HepG2 (cell line): ENCODE results near the gene UQCR11. TPM values are rescaled to one million over a fixed set of nuclear protein-coding genes. Genes with fewer than 3 reads are reported as not detected.
A peak's percentile ranks its signal among the peaks of the same experiment; 100 is the strongest.

Source experiments
- CCDC6 ChIP-seq: sonication (generic); formaldehyde crosslinking; IDR thresholded peaks from 2 replicates; pipeline ENCODE4 v1.8.1; 2022; ENCODE audit warnings: mild to moderate bottlenecking, missing genetic modification reagents, moderate library complexity
- HNRNPUL1 ChIP-seq: fragments of 200-400 bp; formaldehyde crosslinking; IDR thresholded peaks from 2 replicates; pipeline ENCODE4 v1.6.1; 2017; ENCODE audit warnings: low read depth, mild to moderate bottlenecking, low read length, moderate library complexity
- MAFF ChIP-seq: IDR thresholded peaks from 2 replicates; pipeline ENCODE4 v1.6.1; 2011; ENCODE audit warnings: low read depth, low read length, improper control_type of control experiment
- MAFK ChIP-seq, 2 experiments: IDR thresholded peaks in 1 of 2; conservative IDR thresholded peaks in 1 of 2; 2 replicates each; pipeline ENCODE4 v1.6.1; 2011; ENCODE audit warnings: improper control_type of control experiment in 2 of 2, low read length in 2 of 2
- NFE2L1 ChIP-seq: sonication (generic); formaldehyde crosslinking; IDR thresholded peaks from 2 replicates; pipeline ENCODE4 v1.4.0; 2020; ENCODE audit warnings: missing genetic modification reagents, mild to moderate bottlenecking, borderline replicate concordance
- NONO ChIP-seq, 2 experiments: fragments of 450-650 bp in 1 of 2; sonication (generic) in 1 of 2; formaldehyde crosslinking in 1 of 2; IDR thresholded peaks in 1 of 2; conservative IDR thresholded peaks in 1 of 2; 2 replicates each; pipeline versions ENCODE4 v1.6.1 to v1.8.0; 2017 to 2022; ENCODE audit warnings: mild to moderate bottlenecking in 1 of 2, missing genetic modification reagents in 1 of 2, moderate library complexity in 1 of 2
- SIN3A ChIP-seq: IDR thresholded peaks from 2 replicates; pipeline ENCODE4 v1.6.1; 2011; ENCODE audit warnings: low read depth, mild to moderate bottlenecking, control low read depth, low read length, borderline replicate concordance
- SIX1 ChIP-seq: sonication (generic); formaldehyde crosslinking; IDR thresholded peaks from 2 replicates; pipeline ENCODE4 v1.4.0; 2020; ENCODE audit warnings: missing genetic modification reagents, borderline replicate concordance
- U2AF2 ChIP-seq: fragments of 200-400 bp; formaldehyde crosslinking; IDR thresholded peaks from 2 replicates; pipeline ENCODE4 v1.6.1; 2017; ENCODE audit warnings: low read depth, mild to moderate bottlenecking, low read length
- ZBTB8A ChIP-seq: sonication (generic); formaldehyde crosslinking; IDR thresholded peaks from 2 replicates; pipeline ENCODE4 v1.4.0; 2020; ENCODE audit warnings: mild to moderate bottlenecking, low read depth, missing genetic modification reagents, borderline replicate concordance
- ZFY ChIP-seq: sonication (generic); formaldehyde crosslinking; IDR thresholded peaks from 2 replicates; pipeline ENCODE4 v1.4.0; 2020; ENCODE audit warnings: missing genetic modification reagents
- ZFYVE20 ChIP-seq: sonication (generic); formaldehyde crosslinking; IDR thresholded peaks from 2 replicates; pipeline ENCODE4 v1.8.0; 2023; ENCODE audit warnings: low read depth, mild to moderate bottlenecking, moderate library complexity, missing genetic modification reagents, borderline replicate concordance
- ZNF343 ChIP-seq: sonication (generic); formaldehyde crosslinking; IDR thresholded peaks from 2 replicates; pipeline ENCODE4 v1.4.0; 2020; ENCODE audit warnings: mild to moderate bottlenecking, missing genetic modification reagents
- ZNF350 ChIP-seq: sonication (generic); formaldehyde crosslinking; IDR thresholded peaks from 2 replicates; pipeline ENCODE4 v1.4.0; 2020; ENCODE audit warnings: mild to moderate bottlenecking, low read depth, missing genetic modification reagents, borderline replicate concordance
- ZNF557 ChIP-seq: sonication (generic); formaldehyde crosslinking; IDR thresholded peaks from 2 replicates; pipeline ENCODE4 v1.4.0; 2020; ENCODE audit warnings: missing genetic modification reagents
- ZNF629 ChIP-seq: sonication (generic); formaldehyde crosslinking; conservative IDR thresholded peaks from 2 replicates; pipeline ENCODE4 v1.5.0; 2020; ENCODE audit warnings: missing genetic modification reagents
- ZNF713 ChIP-seq: sonication (generic); formaldehyde crosslinking; IDR thresholded peaks from 2 replicates; pipeline ENCODE4 v1.4.0; 2020; ENCODE audit warnings: mild to moderate bottlenecking, missing genetic modification reagents
- polyA plus RNA-seq, 8 experiments: library from polyadenylated mRNA; depleted of rRNA in 3 of 8; stranded (reverse) in 7 of 8; unstranded in 1 of 8; fragments of >200 nt; fragmentation: Illumina TruSeq in 4 of 8; extraction: Trizol in 4 of 8; gene quantifications; 2 replicates each; pipeline versions ENCODE4 v1.2.1 to v1.2.3, GENCODE V29; 2011 to 2016; ENCODE audit warnings: low read depth in 4 of 8, missing spikeins in 1 of 8, mixed read lengths in 1 of 8; ENCODE audit not compliant: insufficient read depth in 1 of 8
- total RNA-seq, 5 experiments: library from RNA; depleted of rRNA; stranded (reverse); fragments of >200 nt; fragmentation: Illumina TruSeq; extraction: Trizol; gene quantifications; 2 replicates each; pipeline ENCODE4 v1.2.3, GENCODE V29; 2016; ENCODE audit warnings: low read depth in 1 of 5
- TF ChIP-seq, protein P1 (sequence below): sonication (generic); formaldehyde crosslinking; IDR thresholded peaks from 2 replicates; pipeline ENCODE4 v1.4.0; 2020; ENCODE audit warnings: mild to moderate bottlenecking, low read depth, missing genetic modification reagents
- TF ChIP-seq, protein P2 (sequence below): sonication (generic); formaldehyde crosslinking; IDR thresholded peaks from 2 replicates; pipeline ENCODE4 v1.4.0; 2020; ENCODE audit warnings: missing genetic modification reagents, borderline replicate concordance
- TF ChIP-seq, protein P3 (sequence below): sonication (generic); formaldehyde crosslinking; IDR thresholded peaks from 2 replicates; pipeline ENCODE4 v1.5.1; 2020; ENCODE audit warnings: mild to moderate bottlenecking, missing genetic modification reagents, moderate library complexity

Gene UQCR11
- total and polyA plus RNA-seq, 2 of the 13 experiments (the other 11 are each of a cell fraction or from before 2014, with no cell fraction given) = 125 to 214 TPM

DNA sequence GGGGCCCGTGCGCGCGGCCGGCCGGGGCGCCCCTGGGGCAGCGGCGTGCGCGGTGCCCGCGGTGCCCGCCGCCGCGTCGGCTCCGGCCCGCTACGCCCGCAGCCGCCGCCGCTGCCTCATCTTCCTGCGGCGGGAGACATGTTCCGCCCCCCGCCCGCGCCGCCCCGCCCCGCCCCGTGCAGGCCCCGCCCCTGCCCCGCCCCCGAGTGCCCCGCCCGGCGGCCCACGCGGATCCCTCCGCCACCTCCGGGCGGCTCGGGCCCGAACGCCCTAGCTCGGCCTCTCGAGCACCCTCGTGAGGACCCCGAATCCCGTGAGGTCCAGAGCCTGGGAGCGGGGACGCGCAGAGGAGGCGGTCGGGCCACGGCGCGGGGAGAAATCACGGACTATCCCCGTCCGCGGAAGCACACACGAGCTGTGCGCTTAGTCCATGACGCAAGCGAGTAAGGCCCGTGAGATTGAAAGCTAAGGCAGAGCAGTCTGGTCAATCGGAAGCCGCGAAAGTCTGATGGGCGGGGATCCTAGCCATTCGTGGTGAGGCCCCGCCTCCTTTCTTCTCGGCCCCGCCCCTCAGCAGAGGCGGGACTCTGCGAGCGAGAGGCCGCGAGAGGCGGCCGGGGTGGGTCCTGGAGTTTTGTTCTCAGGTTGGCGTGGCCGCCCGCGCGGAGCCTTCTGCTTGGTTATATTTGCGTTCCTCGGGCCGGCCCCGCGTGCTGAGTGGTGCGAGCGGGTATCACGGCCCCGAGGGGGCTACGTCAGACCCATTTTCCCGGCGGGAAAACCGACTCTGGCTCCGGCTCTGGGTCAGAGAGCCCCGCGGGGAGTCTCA is 47.4 kb upstream of the UQCR11 start, which contains the start of gene TCF3 (continued):
- TF ChIP-seq U2AF2 = no peak
- TF ChIP-seq SIX1 (CRISPR knock-in tag) = no peak
- TF ChIP-seq ZNF629 (CRISPR knock-in tag) = peak; percentile 97
- no peak for TF ChIP-seq MAFF
- no peak for TF ChIP-seq MAFK (conservative IDR thresholded peaks at IDR 0.05 in 1 of 2, IDR thresholded peaks at IDR 0.05 in 1 of 2; ENCODE audit: low read length in 2 of 2)
- TF ChIP-seq, protein P1, sequence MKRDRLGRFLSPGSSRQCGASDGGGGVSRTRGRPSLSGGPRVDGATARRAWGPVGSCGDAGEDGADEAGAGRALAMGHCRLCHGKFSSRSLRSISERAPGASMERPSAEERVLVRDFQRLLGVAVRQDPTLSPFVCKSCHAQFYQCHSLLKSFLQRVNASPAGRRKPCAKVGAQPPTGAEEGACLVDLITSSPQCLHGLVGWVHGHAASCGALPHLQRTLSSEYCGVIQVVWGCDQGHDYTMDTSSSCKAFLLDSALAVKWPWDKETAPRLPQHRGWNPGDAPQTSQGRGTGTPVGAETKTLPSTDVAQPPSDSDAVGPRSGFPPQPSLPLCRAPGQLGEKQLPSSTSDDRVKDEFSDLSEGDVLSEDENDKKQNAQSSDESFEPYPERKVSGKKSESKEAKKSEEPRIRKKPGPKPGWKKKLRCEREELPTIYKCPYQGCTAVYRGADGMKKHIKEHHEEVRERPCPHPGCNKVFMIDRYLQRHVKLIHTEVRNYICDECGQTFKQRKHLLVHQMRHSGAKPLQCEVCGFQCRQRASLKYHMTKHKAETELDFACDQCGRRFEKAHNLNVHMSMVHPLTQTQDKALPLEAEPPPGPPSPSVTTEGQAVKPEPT = no peak
- no peak for TF ChIP-seq ZNF557 (CRISPR knock-in tag)
- TF ChIP-seq ZNF713 (CRISPR knock-in tag) = no peak
- TF ChIP-seq HNRNPUL1 = 0 out of 2 replicates have a peak, but pooled peaks have one; percentile 63
- TF ChIP-seq ZFYVE20 (CRISPR knock-in tag) = no peak
- TF ChIP-seq CCDC6 (CRISPR knock-in tag) = no peak
- TF ChIP-seq ZNF343 (CRISPR knock-in tag) = no peak
- TF ChIP-seq ZNF350 = no peak
- TF ChIP-seq ZBTB8A = no peak
- peak; percentile 73 for TF ChIP-seq ZFY
- TF ChIP-seq, protein P2, sequence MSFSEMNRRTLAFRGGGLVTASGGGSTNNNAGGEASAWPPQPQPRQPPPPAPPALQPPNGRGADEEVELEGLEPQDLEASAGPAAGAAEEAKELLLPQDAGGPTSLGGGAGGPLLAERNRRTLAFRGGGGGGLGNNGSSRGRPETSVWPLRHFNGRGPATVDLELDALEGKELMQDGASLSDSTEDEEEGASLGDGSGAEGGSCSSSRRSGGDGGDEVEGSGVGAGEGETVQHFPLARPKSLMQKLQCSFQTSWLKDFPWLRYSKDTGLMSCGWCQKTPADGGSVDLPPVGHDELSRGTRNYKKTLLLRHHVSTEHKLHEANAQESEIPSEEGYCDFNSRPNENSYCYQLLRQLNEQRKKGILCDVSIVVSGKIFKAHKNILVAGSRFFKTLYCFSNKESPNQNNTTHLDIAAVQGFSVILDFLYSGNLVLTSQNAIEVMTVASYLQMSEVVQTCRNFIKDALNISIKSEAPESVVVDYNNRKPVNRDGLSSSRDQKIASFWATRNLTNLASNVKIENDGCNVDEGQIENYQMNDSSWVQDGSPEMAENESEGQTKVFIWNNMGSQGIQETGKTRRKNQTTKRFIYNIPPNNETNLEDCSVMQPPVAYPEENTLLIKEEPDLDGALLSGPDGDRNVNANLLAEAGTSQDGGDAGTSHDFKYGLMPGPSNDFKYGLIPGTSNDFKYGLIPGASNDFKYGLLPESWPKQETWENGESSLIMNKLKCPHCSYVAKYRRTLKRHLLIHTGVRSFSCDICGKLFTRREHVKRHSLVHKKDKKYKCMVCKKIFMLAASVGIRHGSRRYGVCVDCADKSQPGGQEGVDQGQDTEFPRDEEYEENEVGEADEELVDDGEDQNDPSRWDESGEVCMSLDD (CRISPR knock-in tag) = 0 out of 2 replicates have a peak, but pooled peaks have one; percentile 45
- no peak for TF ChIP-seq NONO (IDR thresholded peaks at IDR 0.05)
- TF ChIP-seq NONO (CRISPR knock-in tag; conservative IDR thresholded peaks at IDR 0.05) = peak; percentile 83
- TF ChIP-seq, protein P3, sequence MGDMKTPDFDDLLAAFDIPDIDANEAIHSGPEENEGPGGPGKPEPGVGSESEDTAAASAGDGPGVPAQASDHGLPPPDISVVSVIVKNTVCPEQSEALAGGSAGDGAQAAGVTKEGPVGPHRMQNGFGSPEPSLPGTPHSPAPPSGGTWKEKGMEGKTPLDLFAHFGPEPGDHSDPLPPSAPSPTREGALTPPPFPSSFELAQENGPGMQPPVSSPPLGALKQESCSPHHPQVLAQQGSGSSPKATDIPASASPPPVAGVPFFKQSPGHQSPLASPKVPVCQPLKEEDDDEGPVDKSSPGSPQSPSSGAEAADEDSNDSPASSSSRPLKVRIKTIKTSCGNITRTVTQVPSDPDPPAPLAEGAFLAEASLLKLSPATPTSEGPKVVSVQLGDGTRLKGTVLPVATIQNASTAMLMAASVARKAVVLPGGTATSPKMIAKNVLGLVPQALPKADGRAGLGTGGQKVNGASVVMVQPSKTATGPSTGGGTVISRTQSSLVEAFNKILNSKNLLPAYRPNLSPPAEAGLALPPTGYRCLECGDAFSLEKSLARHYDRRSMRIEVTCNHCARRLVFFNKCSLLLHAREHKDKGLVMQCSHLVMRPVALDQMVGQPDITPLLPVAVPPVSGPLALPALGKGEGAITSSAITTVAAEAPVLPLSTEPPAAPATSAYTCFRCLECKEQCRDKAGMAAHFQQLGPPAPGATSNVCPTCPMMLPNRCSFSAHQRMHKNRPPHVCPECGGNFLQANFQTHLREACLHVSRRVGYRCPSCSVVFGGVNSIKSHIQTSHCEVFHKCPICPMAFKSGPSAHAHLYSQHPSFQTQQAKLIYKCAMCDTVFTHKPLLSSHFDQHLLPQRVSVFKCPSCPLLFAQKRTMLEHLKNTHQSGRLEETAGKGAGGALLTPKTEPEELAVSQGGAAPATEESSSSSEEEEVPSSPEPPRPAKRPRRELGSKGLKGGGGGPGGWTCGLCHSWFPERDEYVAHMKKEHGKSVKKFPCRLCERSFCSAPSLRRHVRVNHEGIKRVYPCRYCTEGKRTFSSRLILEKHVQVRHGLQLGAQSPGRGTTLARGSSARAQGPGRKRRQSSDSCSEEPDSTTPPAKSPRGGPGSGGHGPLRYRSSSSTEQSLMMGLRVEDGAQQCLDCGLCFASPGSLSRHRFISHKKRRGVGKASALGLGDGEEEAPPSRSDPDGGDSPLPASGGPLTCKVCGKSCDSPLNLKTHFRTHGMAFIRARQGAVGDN (CRISPR knock-in tag) = peak; percentile 72
- TF ChIP-seq NFE2L1 = no peak
- TF ChIP-seq SIN3A = no peak
